Measurements from ENCODE around the gene TRIL. TPM values are rescaled to one million over a fixed set of nuclear protein-coding genes. Genes with fewer than 3 reads are reported as not detected.

The TRIL gene
- total and polyA plus RNA-seq, 11 donors: 0.53 to 7.0 (median 3.2) TPM

DNA sequence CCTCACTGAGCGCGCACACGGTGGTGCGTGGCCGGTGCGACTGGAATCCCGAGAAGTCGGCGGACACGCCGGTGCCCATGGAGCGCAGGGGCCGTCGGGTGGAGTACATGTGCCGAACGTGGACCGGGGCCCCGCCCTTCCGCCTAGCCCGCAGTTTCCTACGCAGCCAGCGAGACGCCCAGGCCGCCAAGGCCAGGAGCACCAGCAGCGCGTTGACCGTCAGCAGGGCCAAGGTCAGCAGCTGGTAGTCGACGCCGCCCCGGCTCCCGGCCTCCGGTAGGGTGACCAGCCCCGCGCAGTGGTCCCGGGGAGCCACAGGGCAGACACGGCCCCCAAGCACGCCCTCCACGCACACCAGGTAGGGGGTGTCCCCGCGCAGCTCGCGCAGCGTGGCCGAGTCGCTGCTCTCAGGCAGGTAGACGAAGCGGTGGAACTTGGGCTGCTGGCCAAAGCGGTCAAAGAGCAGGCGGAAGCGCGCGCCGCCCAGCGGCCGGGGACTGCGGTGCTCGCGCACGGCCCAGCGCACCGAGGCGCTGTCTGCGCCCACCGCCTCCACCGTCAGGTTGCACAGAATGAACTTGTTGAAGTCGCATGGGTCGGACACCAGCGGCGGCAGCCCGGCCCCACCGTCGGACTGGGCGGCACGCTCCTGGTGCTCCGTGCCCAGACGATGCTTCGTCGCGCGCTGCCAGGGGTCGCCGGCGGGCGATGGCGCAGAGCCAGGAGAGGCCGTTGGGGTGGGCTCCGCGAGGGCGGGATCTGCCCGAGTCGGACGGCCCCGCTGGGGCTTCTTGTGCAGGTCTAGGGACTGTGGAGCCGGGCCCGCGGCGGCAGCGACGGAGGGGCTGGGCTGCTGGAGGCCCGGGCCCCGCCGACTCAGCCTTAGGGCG is 2.2 kb downstream of the TRIL start:
- Histone ChIP-seq H3K27ac (peak overlapping the region; percentile 10 to 79 (median 65)), H3K4me3 (peak overlapping the region; percentile 42 to 73 (median 62)), H3K9me3 (no peaks in the 10 kb centered on the region), H3K36me3 (no peaks in the 10 kb centered on the region), H3K4me1 (peaks cover 5 to 54% (median 40%) of the 10 kb centered on the region in 12 donors), H3K27me3 (peaks cover 0 to 48% (median 0%) of the 10 kb centered on the region in 9 donors)
- DNase-seq: peak; percentile 80 to 90 (median 86)
- WGBS, 4 donors: 4 to 16% (median 7%) methylated on average over 20 to 104 of the region's 104 CpGs
- ATAC-seq: peak in 3 of 4 donors; percentile 38 to 71 (median 67)
- TF ChIP-seq CTCF (IDR thresholded peaks at IDR 0.05) (peak; percentile 44 to 72 (median 56)), POLR2A (IDR thresholded peaks at IDR 0.05) (no peak)
- intact Hi-C loops (cut with DNase I): loop anchor here in 9 of 10 donors (1.0 to 10.0 kb wide), 9 partner anchors 29 to 149 kb away; no protein-coding TSS in a partner anchor

- DNase-seq: no peak
- Histone ChIP-seq H3K9me3 (no peaks in the 10 kb centered on the region), H3K4me3 (peak overlapping the region; percentile 42 to 73 (median 62)), H3K36me3 (no peaks in the 10 kb centered on the region), H3K4me1 (peaks cover 5 to 54% (median 40%) of the 10 kb centered on the region in 12 donors), H3K27ac (peak overlapping the region in 7 of 12 donors; percentile 10 to 72 (median 64)), H3K27me3 (peaks cover 0 to 48% (median 0%) of the 10 kb centered on the region in 9 donors)
- intact Hi-C loops (cut with DNase I): loop anchor here in 8 of 10 donors (2.0 to 10.0 kb wide), 5 partner anchors 29 to 149 kb away; no protein-coding TSS in a partner anchor
- TF ChIP-seq POLR2A (IDR thresholded peaks at IDR 0.05): no peak
- TF ChIP-seq CTCF (IDR thresholded peaks at IDR 0.05): no peak
- 56 to 100% (median 66%) methylated on average over 3 to 22 of the region's 22 CpGs for WGBS, 4 donors
- ATAC-seq: no peak
Measured at GRCh38 chr7:28955356-28955717, 2.8 kb downstream of the TRIL start.

DNA sequence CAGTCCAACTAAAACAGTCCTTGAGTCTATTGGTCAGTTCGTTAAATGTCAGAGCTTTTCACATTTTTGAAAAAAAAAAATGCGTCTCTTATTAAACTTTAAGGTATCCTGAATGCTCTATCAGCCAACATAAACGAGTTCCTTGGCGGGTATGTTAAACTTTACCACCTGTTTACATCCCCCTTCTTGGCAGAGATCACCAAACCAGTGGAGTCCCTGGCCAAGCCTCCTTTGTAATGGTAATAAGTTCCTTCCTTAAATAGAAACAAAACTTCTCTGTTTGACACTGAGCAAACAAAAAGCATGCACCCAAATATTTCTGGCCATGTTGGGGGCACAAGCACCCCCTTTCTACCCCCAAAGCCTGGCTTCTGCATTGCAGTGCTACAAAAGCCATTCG is 3.2 kb downstream of the TRIL start:
- peak overlapping the region in 4 of 12 donors; percentile 14 to 72 (median 65) for H3K27ac ChIP-seq
- 63 to 82% (median 71%) methylated on average over 5 of the region's 5 CpGs for WGBS, 4 donors

More for the DNA sequence above, 3.2 kb downstream of the TRIL start:
- H3K4me1 ChIP-seq: peaks cover 5 to 54% (median 40%) of the 10 kb centered on the region in 12 donors
- H3K36me3 ChIP-seq: no peaks in the 10 kb centered on the region
- no peak for DNase-seq
- no peak for TF ChIP-seq POLR2A (IDR thresholded peaks at IDR 0.05)
- no peak for TF ChIP-seq CTCF (IDR thresholded peaks at IDR 0.05)
- H3K9me3 ChIP-seq: no peaks in the 10 kb centered on the region
- intact Hi-C loops (cut with DNase I): loop anchor here in 8 of 10 donors (2.0 to 10.0 kb wide), 5 partner anchors 28 to 150 kb away; no protein-coding TSS in a partner anchor
- ATAC-seq: no peak
- peak overlapping the region in 9 of 12 donors; percentile 60 to 73 (median 64) for H3K4me3 ChIP-seq
- H3K27me3 ChIP-seq: peaks cover 0 to 48% (median 0%) of the 10 kb centered on the region in 9 donors
